HepG2 (cell line): ENCODE results near the gene IPMK. TPM values are rescaled to one million over a fixed set of nuclear protein-coding genes. Genes with fewer than 3 reads are reported as not detected.

ENCODE experiments used
- BRCA1 ChIP-seq: sonication (generic); formaldehyde crosslinking; IDR thresholded peaks from 2 replicates; pipeline ENCODE4 v1.4.0; 2020; ENCODE audit warnings: missing genetic modification reagents
- BRF2 ChIP-seq: sonication (generic); formaldehyde crosslinking; IDR thresholded peaks from 2 replicates; pipeline ENCODE4 v1.8.1; 2022; ENCODE audit warnings: mild to moderate bottlenecking, missing genetic modification reagents
- EEA1 ChIP-seq: sonication (generic); formaldehyde crosslinking; IDR thresholded peaks from 2 replicates; pipeline ENCODE4 v1.5.1; 2020; ENCODE audit warnings: mild to moderate bottlenecking, missing genetic modification reagents, borderline replicate concordance
- HDAC2 ChIP-seq: sonication (generic); formaldehyde crosslinking; IDR thresholded peaks from 2 replicates; pipeline ENCODE4 v1.4.0; 2020; ENCODE audit warnings: missing genetic modification reagents
- JDP2 ChIP-seq: sonication (generic); formaldehyde crosslinking; IDR thresholded peaks from 2 replicates; pipeline ENCODE4 v1.8.1; 2022; ENCODE audit warnings: missing genetic modification reagents, borderline replicate concordance
- KMT2A ChIP-seq: sonication (generic); formaldehyde crosslinking; IDR thresholded peaks from 2 replicates; pipeline ENCODE4 v1.4.0; 2020; ENCODE audit warnings: missing genetic modification reagents
- LCORL ChIP-seq, 2 experiments: fragments of 450-650 bp in 1 of 2; sonication (generic) in 1 of 2; formaldehyde crosslinking in 1 of 2; IDR thresholded peaks; 2 replicates each; pipeline versions ENCODE4 v1.5.0 to v1.6.1; 2017 to 2020; ENCODE audit warnings: antibody characterized with exemption in 1 of 2, missing genetic modification reagents in 1 of 2
- MTF2 ChIP-seq: sonication (generic); formaldehyde crosslinking; IDR thresholded peaks from 2 replicates; pipeline ENCODE4 v1.5.0; 2020; ENCODE audit warnings: missing genetic modification reagents, borderline replicate concordance
- NKX3-1 ChIP-seq: sonication (generic); formaldehyde crosslinking; IDR thresholded peaks from 2 replicates; pipeline ENCODE4 v1.5.0; 2020; ENCODE audit warnings: missing genetic modification reagents
- SMAD1 ChIP-seq: sonication (generic); formaldehyde crosslinking; IDR thresholded peaks from 2 replicates; pipeline ENCODE4 v1.4.0; 2020; ENCODE audit warnings: missing genetic modification reagents, low read depth, mild to moderate bottlenecking, borderline replicate concordance
- SNAPC2 ChIP-seq: sonication (generic); formaldehyde crosslinking; IDR thresholded peaks from 2 replicates; pipeline ENCODE4 v1.8.1; 2022; ENCODE audit warnings: mild to moderate bottlenecking, missing genetic modification reagents
- U2AF2 ChIP-seq: fragments of 200-400 bp; formaldehyde crosslinking; IDR thresholded peaks from 2 replicates; pipeline ENCODE4 v1.6.1; 2017; ENCODE audit warnings: low read depth, mild to moderate bottlenecking, low read length
- ZBTB20 ChIP-seq: sonication (generic); formaldehyde crosslinking; IDR thresholded peaks from 2 replicates; pipeline ENCODE4 v1.8.1; 2023; ENCODE audit warnings: missing genetic modification reagents, low read depth, mild to moderate bottlenecking, borderline replicate concordance
- ZFX ChIP-seq: sonication (generic); formaldehyde crosslinking; IDR thresholded peaks from 2 replicates; pipeline ENCODE4 v1.4.0; 2020; ENCODE audit warnings: mild to moderate bottlenecking, low read depth, missing genetic modification reagents, moderate library complexity
- ZNF235 ChIP-seq: sonication (generic); formaldehyde crosslinking; IDR thresholded peaks from 2 replicates; pipeline ENCODE4 v1.8.1; 2023; ENCODE audit warnings: mild to moderate bottlenecking, missing genetic modification reagents, borderline replicate concordance
- ZNF577 ChIP-seq: sonication (generic); formaldehyde crosslinking; IDR thresholded peaks from 2 replicates; pipeline ENCODE4 v1.4.0; 2020; ENCODE audit warnings: mild to moderate bottlenecking, low read depth, missing genetic modification reagents, borderline replicate concordance
- ZNF761 ChIP-seq: sonication (generic); formaldehyde crosslinking; conservative IDR thresholded peaks from 2 replicates; pipeline ENCODE4 v1.4.0; 2020; ENCODE audit warnings: mild to moderate bottlenecking, missing genetic modification reagents
- ZNF83 ChIP-seq: sonication (generic); formaldehyde crosslinking; IDR thresholded peaks from 2 replicates; pipeline ENCODE4 v1.4.0; 2020; ENCODE audit warnings: missing genetic modification reagents, mild to moderate bottlenecking, borderline replicate concordance
- ZNF839 ChIP-seq: sonication (generic); formaldehyde crosslinking; IDR thresholded peaks from 2 replicates; pipeline ENCODE4 v1.4.0; 2020; ENCODE audit warnings: missing genetic modification reagents, mild to moderate bottlenecking, borderline replicate concordance
- ZNF850 ChIP-seq: sonication (generic); formaldehyde crosslinking; conservative IDR thresholded peaks from 2 replicates; pipeline ENCODE4 v1.9.0; 2021; ENCODE audit warnings: mild to moderate bottlenecking, missing genetic modification reagents
- ZNF883 ChIP-seq: sonication (generic); formaldehyde crosslinking; IDR thresholded peaks from 2 replicates; pipeline ENCODE4 v1.5.1; 2020; ENCODE audit warnings: mild to moderate bottlenecking, missing genetic modification reagents; ENCODE audit errors: not compliant biosample characterization
- ZSCAN21 ChIP-seq: sonication (generic); formaldehyde crosslinking; IDR thresholded peaks from 2 replicates; pipeline ENCODE4 v1.8.0; 2022; ENCODE audit warnings: mild to moderate bottlenecking, missing genetic modification reagents, moderate library complexity, borderline replicate concordance
- polyA plus RNA-seq, 8 experiments: library from polyadenylated mRNA; depleted of rRNA in 3 of 8; stranded (reverse) in 7 of 8; unstranded in 1 of 8; fragments of >200 nt; fragmentation: Illumina TruSeq in 4 of 8; extraction: Trizol in 4 of 8; gene quantifications; 2 replicates each; pipeline versions ENCODE4 v1.2.1 to v1.2.3, GENCODE V29; 2011 to 2016; ENCODE audit warnings: low read depth in 4 of 8, missing spikeins in 1 of 8, mixed read lengths in 1 of 8; ENCODE audit not compliant: insufficient read depth in 1 of 8
- total RNA-seq, 5 experiments: library from RNA; depleted of rRNA; stranded (reverse); fragments of >200 nt; fragmentation: Illumina TruSeq; extraction: Trizol; gene quantifications; 2 replicates each; pipeline ENCODE4 v1.2.3, GENCODE V29; 2016; ENCODE audit warnings: low read depth in 1 of 5
- TF ChIP-seq, protein P1 (sequence below): sonication (generic); formaldehyde crosslinking; IDR thresholded peaks from 2 replicates; pipeline ENCODE4 v1.4.0; 2020; ENCODE audit warnings: missing genetic modification reagents, low read depth, mild to moderate bottlenecking, borderline replicate concordance
- TF ChIP-seq, protein P2 (sequence below): sonication (generic); formaldehyde crosslinking; IDR thresholded peaks from 2 replicates; pipeline ENCODE4 v1.8.0; 2022; ENCODE audit warnings: mild to moderate bottlenecking, missing genetic modification reagents, moderate library complexity
- TF ChIP-seq, protein P3 (sequence below): sonication (generic); formaldehyde crosslinking; IDR thresholded peaks from 2 replicates; pipeline ENCODE4 v1.5.1; 2020; ENCODE audit warnings: missing genetic modification reagents, mild to moderate bottlenecking, borderline replicate concordance

The IPMK gene
- total and polyA plus RNA-seq, 2 of the 13 experiments (the other 11 are each of a cell fraction or from before 2014, with no cell fraction given) = 2.7 to 3.9 TPM

- TF ChIP-seq, protein P1, sequence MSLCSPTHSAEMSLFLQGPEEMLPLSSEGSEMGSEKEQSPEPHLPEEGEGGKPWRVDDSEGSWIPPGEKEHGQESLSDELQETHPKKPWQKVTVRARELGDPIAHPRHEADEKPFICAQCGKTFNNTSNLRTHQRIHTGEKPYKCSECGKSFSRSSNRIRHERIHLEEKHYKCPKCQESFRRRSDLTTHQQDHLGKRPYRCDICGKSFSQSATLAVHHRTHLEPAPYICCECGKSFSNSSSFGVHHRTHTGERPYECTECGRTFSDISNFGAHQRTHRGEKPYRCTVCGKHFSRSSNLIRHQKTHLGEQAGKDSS (CRISPR knock-in tag) = no peak
- TF ChIP-seq MTF2 (CRISPR knock-in tag) (no peak), BRCA1 (peak; percentile 75), KMT2A (peak; percentile 95), ZNF577 (CRISPR knock-in tag) (no peak), ZNF839 (CRISPR knock-in tag) (no peak), SMAD1 (CRISPR knock-in tag) (peak; percentile 88; the same call in 1 of the 2 replicates), ZBTB20 (peak; percentile 34; the same call in 1 of the 2 replicates), NKX3-1 (peak; percentile 96), ZNF761 (CRISPR knock-in tag) (peak; percentile 96), ZNF83 (no peak), ZFX (peak; percentile 90), JDP2 (no peak), ZNF850 (CRISPR knock-in tag) (no peak), U2AF2 (no peak), SNAPC2 (CRISPR knock-in tag) (peak; percentile 94), ZNF883 (peak; percentile 98), LCORL (IDR thresholded peaks at IDR 0.05) (no peak), LCORL (CRISPR knock-in tag; IDR thresholded peaks at IDR 0.05) (peak; percentile 83), BRF2 (peak; percentile 99), EEA1 (CRISPR knock-in tag) (peak; percentile 88; the same call in 1 of the 2 replicates), HDAC2 (CRISPR knock-in tag) (peak; percentile 84), ZSCAN21 (peak; percentile 97), ZNF235 (CRISPR knock-in tag) (peak; percentile 86; the same call in 1 of the 2 replicates)
- TF ChIP-seq, protein P2, sequence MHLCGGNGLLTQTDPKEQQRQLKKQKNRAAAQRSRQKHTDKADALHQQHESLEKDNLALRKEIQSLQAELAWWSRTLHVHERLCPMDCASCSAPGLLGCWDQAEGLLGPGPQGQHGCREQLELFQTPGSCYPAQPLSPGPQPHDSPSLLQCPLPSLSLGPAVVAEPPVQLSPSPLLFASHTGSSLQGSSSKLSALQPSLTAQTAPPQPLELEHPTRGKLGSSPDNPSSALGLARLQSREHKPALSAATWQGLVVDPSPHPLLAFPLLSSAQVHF (CRISPR knock-in tag) = peak; percentile 94; the same call in 1 of the 2 replicates
- TF ChIP-seq, protein P3, sequence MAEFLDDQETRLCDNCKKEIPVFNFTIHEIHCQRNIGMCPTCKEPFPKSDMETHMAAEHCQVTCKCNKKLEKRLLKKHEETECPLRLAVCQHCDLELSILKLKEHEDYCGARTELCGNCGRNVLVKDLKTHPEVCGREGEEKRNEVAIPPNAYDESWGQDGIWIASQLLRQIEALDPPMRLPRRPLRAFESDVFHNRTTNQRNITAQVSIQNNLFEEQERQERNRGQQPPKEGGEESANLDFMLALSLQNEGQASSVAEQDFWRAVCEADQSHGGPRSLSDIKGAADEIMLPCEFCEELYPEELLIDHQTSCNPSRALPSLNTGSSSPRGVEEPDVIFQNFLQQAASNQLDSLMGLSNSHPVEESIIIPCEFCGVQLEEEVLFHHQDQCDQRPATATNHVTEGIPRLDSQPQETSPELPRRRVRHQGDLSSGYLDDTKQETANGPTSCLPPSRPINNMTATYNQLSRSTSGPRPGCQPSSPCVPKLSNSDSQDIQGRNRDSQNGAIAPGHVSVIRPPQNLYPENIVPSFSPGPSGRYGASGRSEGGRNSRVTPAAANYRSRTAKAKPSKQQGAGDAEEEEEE (CRISPR knock-in tag) = peak; percentile 73; the same call in 1 of the 2 replicates
Observed at GRCh38 chr10:58268946-58269781, 1.5 kb upstream of the IPMK start, which contains the start of gene CISD1 (continued).
